DMS79 treated with DMSO at 0.1 percent for 48 hours (cell line): ENCODE results near the gene TAP1.

Source experiments
- DNase-seq: peaks from one replicate; lab custom pipeline; 2025; lab: John Stamatoyannopoulos, UW

The TAP1 gene

GRCh38 chr6:32860674-32861073, 7.2 kb upstream of the TAP1 start:
- no peak for DNase-seq

- DNase-seq, result no peak
Measured at GRCh38 chr6:32858194-32858593, 4.7 kb upstream of the TAP1 start.

GRCh38 chr6:32857156-32857891, 3.8 kb upstream of the TAP1 start:
- no peak for DNase-seq

GRCh38 chr6:32855467-32856174, 2.1 kb upstream of the TAP1 start:
- no peak for DNase-seq

GRCh38 chr6:32854376-32855178, 1.1 kb upstream of the TAP1 start:
- peak; percentile 47 for DNase-seq

- peak; percentile 35 for DNase-seq
Measured at GRCh38 chr6:32852844-32853540, 512 bp downstream of the TAP1 start.

- peak; percentile 31 for DNase-seq
Measured at GRCh38 chr6:32852018-32852843, 1.3 kb downstream of the TAP1 start.

GRCh38 chr6:32851025-32851424, 2.5 kb downstream of the TAP1 start:
- DNase-seq, result no peak

GRCh38 chr6:32849126-32849525, 4.4 kb downstream of the TAP1 start:
- no peak for DNase-seq

GRCh38 chr6:32847795-32848194, 5.7 kb downstream of the TAP1 start:
- no peak for DNase-seq

GRCh38 chr6:32847004-32847403, 6.5 kb downstream of the TAP1 start:
- no peak for DNase-seq

GRCh38 chr6:32845384-32845884, 8.1 kb downstream of the TAP1 start:
- DNase-seq, result peak; percentile 33

- peak; percentile 42 for DNase-seq
Measured at GRCh38 chr6:32844839-32845383, 8.6 kb downstream of the TAP1 start.

GRCh38 chr6:32843979-32844838, 9.3 kb downstream of the TAP1 start, which contains the start of gene PSMB8:
PSMB8 (minus strand) TSS chr6:32844047; CDS start chr6:32843996, 51 bp downstream.
- peak; percentile 98 for DNase-seq

- peak; percentile 70 for DNase-seq
Measured at GRCh38 chr6:32843331-32843978, 10.0 kb downstream of the TAP1 start.

- DNase-seq, result no peak
Measured at GRCh38 chr6:32842690-32843089, 10.8 kb downstream of the TAP1 start.

GRCh38 chr6:32842021-32842650, 11.4 kb downstream of the TAP1 start:
- DNase-seq, result no peak

GRCh38 chr6:32840604-32841246, 12.8 kb downstream of the TAP1 start:
- DNase-seq, result no peak
